Measurements from ENCODE around the gene MRPL10. TPM values are rescaled to one million over a fixed set of nuclear protein-coding genes. Genes with fewer than 3 reads are reported as not detected.

MRPL10 gene
- total RNA-seq, 6 donors from 2014 or later: 23.1 to 44.2 (median 28.6) TPM

DNA sequence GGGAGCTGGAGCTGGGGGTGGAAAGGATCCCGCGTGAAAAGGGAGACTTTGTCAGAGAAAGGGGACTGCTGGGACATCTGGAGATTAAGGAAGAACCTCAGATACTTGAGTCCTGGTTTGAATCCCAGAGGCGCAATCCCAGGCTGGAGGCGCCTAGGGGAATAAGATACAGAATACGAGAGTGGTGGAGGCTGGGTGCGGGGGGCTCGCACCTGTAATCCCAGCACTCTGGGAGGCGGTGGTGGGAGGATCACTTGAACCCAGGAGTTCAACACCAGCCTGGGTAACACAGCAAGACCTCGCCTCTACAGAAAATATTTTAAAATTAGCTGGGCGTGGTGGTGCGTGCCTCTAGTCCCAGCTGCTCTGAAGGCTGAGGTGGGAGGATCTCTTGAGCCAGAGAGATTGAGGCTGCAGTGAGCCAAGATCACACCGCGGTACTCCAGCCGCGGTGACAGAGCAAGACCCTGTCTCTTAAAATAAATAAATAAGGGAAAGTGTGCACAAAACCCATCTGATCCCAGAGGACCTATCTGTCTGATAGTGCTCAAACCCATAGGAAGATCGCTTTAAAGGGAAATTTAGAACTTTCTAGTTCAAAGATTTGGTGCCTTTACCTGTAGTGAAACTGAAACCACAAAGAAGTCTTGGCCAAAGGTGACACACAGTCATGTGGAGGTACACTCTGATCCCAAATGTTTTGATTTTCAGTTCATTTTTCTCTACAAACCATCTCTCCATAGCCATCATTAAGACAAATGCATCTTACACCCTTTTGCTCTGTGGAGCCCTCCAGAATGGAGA is 10.3 kb upstream of the MRPL10 start:
- WGBS, 2 donors: 67 to 69% methylated on average over 15 to 16 of the region's 16 CpGs
- TF ChIP-seq POLR2A (IDR thresholded peaks at IDR 0.05) (no peak), POLR2AphosphoS5 (IDR thresholded peaks at IDR 0.05) (peak in 1 of 2 donors; percentile 4), EP300 (IDR thresholded peaks at IDR 0.05) (no peak)
- TF ChIP-seq, protein P1, sequence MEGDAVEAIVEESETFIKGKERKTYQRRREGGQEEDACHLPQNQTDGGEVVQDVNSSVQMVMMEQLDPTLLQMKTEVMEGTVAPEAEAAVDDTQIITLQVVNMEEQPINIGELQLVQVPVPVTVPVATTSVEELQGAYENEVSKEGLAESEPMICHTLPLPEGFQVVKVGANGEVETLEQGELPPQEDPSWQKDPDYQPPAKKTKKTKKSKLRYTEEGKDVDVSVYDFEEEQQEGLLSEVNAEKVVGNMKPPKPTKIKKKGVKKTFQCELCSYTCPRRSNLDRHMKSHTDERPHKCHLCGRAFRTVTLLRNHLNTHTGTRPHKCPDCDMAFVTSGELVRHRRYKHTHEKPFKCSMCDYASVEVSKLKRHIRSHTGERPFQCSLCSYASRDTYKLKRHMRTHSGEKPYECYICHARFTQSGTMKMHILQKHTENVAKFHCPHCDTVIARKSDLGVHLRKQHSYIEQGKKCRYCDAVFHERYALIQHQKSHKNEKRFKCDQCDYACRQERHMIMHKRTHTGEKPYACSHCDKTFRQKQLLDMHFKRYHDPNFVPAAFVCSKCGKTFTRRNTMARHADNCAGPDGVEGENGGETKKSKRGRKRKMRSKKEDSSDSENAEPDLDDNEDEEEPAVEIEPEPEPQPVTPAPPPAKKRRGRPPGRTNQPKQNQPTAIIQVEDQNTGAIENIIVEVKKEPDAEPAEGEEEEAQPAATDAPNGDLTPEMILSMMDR (IDR thresholded peaks at IDR 0.05): no peak
- peaks cover 33 to 78% (median 45%) of the 10 kb centered on the region in 4 donors for H3K4me1 ChIP-seq
- peak overlapping the region in 2 of 4 donors; percentile 75 to 90 for H3K4me3 ChIP-seq
- ATAC-seq (ENCODE audit: low FRiP score in 2 of 2): no peak
- H3K9me3 ChIP-seq: no peaks in the 10 kb centered on the region
- peaks cover 0 to 23% (median 10%) of the 10 kb centered on the region in 4 donors for H3K36me3 ChIP-seq
- H3K27me3 ChIP-seq: peaks cover 0 to 2% (median under 1%) of the 10 kb centered on the region in 4 donors
- no peak for DNase-seq
- peak overlapping the region; percentile 45 to 85 (median 82) for H3K27ac ChIP-seq

DNA sequence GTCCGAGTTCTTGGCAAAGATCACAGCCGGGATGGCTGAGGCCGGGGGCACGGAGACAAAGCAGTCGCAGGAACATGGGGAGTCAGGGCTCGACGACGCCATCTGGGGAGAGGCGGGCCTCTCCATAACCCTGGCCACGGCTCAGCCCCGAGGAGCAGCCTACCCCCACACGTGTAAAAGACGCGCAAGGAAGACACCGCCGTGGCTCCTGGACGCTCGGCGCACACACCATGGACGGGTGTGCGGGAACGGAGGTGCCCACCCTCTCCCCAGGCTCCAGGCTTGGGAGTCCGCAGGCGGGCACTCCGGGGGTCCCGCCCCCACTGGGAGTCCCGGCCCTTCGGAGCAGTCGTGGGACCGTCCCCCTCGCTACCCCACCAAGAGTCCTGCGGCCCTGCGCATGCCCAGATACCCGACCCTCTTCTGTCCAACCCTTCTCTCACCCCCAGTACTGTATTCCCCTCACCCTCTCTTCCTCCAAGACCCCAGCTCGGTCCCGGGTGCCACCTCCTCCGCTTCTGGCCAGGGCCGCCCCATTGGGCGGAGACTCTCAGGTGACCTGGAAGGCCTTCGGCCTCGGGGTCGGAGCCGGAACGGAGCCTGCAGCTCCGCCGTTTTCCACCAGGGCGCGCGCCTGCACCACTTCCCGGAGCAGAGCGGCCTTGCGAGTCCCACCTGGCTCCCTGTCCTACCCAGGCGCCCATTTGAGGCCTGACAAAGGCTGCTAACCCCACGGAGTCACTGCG is 9.6 kb upstream of the MRPL10 start, which contains the start of gene SCRN2:
SCRN2 (minus strand) TSS at position 532 of the 746 bp plus-strand sequence; CDS start at position 102, 430 bp downstream.
- no peaks in the 10 kb centered on the region for H3K9me3 ChIP-seq
- peaks cover 0 to 31% (median 15%) of the 10 kb centered on the region in 4 donors for H3K36me3 ChIP-seq
- DNase-seq: peak; percentile 96 to 99
- peak within 1 kb of the TSS; percentile 45 to 85 (median 82) for H3K27ac ChIP-seq
- H3K4me1 ChIP-seq: peaks cover 33 to 76% (median 45%) of the 10 kb centered on the region in 4 donors
- no peaks in the 10 kb centered on the region for H3K27me3 ChIP-seq
- 1 to 3% methylated on average over 16 to 30 of the region's 55 CpGs for WGBS, 2 donors
- peak; percentile 94 to 96 for ATAC-seq (ENCODE audit: low FRiP score in 2 of 2)
- peak within 1 kb of the TSS; percentile 73 to 95 (median 82) for H3K4me3 ChIP-seq
- TF ChIP-seq EP300 (IDR thresholded peaks at IDR 0.05): no peak
- peak in 1 of 2 donors; percentile 30 for TF ChIP-seq POLR2AphosphoS5 (IDR thresholded peaks at IDR 0.05)
- peak in 1 of 4 donors; percentile 49 for TF ChIP-seq POLR2A (IDR thresholded peaks at IDR 0.05)
- TF ChIP-seq, protein P1 (IDR thresholded peaks at IDR 0.05): peak; percentile 98 to 99 (median 99)

DNA sequence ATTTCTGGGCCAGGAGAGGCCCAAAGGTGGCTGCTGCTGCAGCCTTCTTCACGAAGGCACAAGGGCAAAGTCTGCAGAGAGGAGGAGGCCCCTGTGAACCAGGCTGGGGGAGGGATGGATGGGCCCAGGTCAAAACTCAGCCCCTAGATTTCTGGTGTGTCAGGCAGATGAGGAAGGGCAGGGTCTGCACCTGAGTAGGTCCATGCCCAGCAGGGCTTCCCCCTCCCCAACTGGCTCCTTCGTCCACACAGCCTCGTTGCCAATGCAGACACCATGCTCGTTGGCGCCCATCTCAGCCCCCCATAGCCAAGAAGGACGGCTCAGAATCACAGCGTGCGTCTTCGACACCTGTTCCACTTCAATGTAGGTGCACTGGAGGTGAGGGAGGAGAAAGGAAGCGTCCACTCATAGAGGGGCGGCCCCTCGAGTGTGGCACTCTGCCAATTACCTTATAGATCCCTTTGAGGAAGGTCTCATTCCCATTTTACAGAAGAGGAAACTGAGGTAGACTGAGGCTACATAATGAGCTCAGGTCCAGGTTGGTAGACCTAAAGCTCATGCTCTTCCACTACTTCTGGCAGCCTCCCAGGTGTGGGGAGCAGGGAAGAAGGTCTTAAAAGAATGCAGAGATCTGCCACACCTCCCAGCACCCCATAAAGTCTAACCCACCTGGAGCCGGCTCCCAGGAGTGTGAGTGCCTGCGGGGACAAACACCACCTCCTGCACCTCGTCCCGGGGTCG is 8.8 kb upstream of the MRPL10 start:
- no peaks in the 10 kb centered on the region for H3K27me3 ChIP-seq
- 43 to 69% methylated on average over 10 to 17 of the region's 17 CpGs for WGBS, 2 donors
- peaks cover 36 to 77% (median 48%) of the 10 kb centered on the region in 4 donors for H3K4me1 ChIP-seq
- ATAC-seq (ENCODE audit: low FRiP score in 2 of 2): no peak
- H3K9me3 ChIP-seq: no peaks in the 10 kb centered on the region
- peak overlapping the region; percentile 45 to 85 (median 82) for H3K27ac ChIP-seq
- DNase-seq: no peak
- peaks cover 0 to 33% (median 17%) of the 10 kb centered on the region in 4 donors for H3K36me3 ChIP-seq
- TF ChIP-seq POLR2A (IDR thresholded peaks at IDR 0.05): no peak
- TF ChIP-seq POLR2AphosphoS5 (IDR thresholded peaks at IDR 0.05): no peak
- TF ChIP-seq, protein P1 (IDR thresholded peaks at IDR 0.05): no peak
- no peak for TF ChIP-seq EP300 (IDR thresholded peaks at IDR 0.05)
- H3K4me3 ChIP-seq: peak overlapping the region; percentile 73 to 95 (median 82)

DNA sequence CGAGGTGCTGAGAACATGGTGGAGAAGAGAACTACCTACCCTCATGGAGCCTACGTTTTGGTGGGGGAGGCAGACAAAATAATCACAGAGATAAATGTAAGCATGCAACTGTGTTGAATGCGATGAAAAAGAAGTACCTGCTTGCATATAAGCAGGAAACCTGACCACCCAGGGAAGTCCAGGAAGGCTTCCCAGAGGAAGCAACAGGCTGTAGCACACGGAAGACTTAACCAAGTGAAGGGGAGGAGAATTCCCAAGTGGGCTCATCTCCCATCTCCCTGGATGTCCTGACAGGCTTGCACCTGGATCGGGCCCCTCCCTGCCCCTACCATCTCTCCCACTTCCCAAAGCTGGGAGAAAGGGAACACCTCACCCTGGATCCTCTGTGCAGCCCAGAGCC is 7.7 kb upstream of the MRPL10 start:
- Histone ChIP-seq H3K9me3 (no peaks in the 10 kb centered on the region), H3K4me3 (no peak overlapping the region), H3K4me1 (peaks cover 32 to 78% (median 46%) of the 10 kb centered on the region in 4 donors), H3K27ac (no peak overlapping the region), H3K36me3 (peaks cover 0 to 33% (median 17%) of the 10 kb centered on the region in 4 donors), H3K27me3 (no peaks in the 10 kb centered on the region)
- WGBS, 2 donors: 88 to 95% methylated on average over 4 to 5 of the region's 5 CpGs
- DNase-seq (no peak), ATAC-seq (ENCODE audit: low FRiP score in 2 of 2) (no peak)
- TF ChIP-seq POLR2A (IDR thresholded peaks at IDR 0.05) (no peak), POLR2AphosphoS5 (IDR thresholded peaks at IDR 0.05) (no peak), EP300 (IDR thresholded peaks at IDR 0.05) (no peak)
- TF ChIP-seq, protein P1 (IDR thresholded peaks at IDR 0.05): no peak
